Measurements from ENCODE around the gene TMCC2.

Gene TMCC2

DNA sequence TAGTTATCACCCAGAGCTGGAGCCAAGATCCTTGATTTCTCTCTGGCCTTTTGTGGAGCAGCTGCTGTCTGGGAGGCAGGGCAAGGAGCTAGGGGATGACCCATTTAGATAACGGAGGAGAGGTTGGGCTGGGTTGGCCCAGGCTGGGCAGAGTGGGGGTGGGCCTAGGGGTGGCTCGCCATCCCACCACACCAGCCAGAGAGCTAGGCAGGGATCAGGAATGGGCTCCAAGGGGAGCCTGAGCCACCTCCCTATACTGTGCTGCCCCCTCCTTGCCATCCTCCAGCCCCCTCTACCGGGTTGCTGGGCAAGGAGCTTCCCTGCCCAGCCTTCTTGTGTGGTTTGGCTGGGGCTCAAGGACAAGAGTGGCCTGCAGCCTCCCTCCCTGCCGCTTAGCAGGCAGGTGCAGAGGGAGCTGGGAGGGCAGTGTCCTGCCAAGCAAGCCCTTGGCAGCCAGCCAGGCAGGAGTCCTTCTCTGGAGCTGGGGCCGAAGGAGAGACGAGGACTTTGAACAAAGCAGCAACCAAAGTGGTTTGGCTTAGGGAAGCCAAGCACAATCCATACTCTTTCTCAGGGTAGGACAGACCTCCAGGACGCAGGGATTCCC lies 89.7 kb downstream of the TMCC2 start:
- H3K4me3 ChIP-seq (ENCODE audit: low read length) = peak overlapping the region; percentile 57
- DNase-seq (ENCODE audit: low read depth) = peak; percentile 50
- TF ChIP-seq CTCF (IDR thresholded peaks at IDR 0.05; ENCODE audit: insufficient read depth, low read depth, low read length, missing control alignments) = no peak

DNA sequence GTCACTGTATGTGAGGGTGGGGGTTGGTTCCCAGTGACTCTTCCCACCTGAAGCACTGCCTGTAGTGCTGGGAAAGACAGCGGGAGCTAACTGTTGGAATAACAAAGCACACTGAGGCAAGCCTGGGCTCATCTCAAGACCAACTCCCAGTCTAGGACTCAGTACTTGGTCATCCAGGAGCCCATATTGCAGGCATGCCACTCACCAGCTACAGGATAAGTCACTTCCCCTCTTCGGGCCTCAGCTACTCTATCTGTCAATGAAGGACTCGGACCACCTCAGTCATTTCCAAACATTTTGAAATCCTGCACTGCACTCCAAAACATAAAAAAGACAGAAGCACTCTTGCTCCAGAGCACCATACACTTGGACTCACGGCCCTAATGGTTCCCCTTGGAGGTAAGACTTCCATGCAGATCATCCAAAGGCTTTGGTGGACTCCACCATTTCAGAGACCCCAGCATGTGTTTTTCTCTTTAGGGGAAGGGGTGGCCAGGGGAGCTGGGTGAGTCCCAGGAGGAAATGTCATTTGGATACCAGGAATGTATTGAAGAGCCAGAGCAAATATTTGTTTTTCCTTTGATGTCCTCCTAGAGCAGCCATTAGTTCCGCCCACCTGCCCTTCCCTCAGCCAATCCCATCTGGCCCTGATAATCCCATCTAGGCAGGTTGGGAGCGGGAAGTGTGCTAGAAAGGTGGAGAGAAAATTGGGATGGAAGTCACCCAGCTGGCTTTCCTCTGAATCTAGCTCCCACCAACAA lies 90.7 kb downstream of the TMCC2 start:
- TF ChIP-seq CTCF (IDR thresholded peaks at IDR 0.05; ENCODE audit: insufficient read depth, low read depth, low read length, missing control alignments) = no peak
- peak overlapping the region; percentile 57 for H3K4me3 ChIP-seq (ENCODE audit: low read length)
- peak; percentile 98 for DNase-seq (ENCODE audit: low read depth)

DNA sequence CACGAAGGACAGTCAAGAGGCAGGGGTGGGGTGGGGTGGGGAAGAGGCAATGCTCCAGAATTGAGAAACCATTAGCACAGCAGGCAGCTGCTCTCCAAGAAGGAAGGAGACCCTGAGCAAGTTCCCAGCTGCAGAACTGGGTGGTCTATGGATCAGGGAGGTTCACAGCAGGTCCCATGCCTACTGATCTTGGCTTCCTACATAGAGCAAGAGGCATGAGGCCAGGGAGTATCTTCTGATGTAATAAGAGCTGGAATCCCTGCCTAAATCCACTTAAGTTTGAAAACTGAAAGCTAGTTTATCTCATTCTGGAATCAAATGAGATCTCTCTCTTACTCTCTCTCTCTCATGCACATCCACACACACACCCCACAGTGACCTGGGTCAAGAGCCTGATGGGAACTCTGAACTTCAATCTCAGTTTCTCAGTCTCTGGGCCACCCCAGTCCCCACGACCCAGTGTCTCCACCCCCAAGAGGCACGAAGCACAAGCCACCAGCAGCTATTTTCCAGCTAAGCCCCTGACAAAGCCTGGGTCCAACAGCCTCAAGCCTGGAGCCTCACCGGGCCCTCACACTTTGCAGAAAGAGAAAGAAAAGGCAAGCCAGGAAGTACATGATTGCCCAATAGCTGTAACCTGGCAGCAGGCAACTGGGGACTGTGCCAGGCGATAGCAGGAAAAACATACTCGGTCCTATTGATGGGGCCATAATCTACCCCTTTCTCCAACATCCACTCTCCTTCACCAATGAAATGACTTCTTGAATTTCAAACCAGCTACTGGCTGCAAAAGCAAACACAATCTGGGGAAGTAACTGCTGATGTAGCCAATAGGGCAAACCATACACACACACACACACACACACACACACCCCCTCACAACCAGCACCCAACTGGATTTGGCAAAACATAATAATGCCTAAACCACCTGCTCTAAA lies 91.6 kb downstream of the TMCC2 start:
- no peak for TF ChIP-seq CTCF (IDR thresholded peaks at IDR 0.05; ENCODE audit: insufficient read depth, low read depth, low read length, missing control alignments)
- DNase-seq (ENCODE audit: low read depth) = peak; percentile 86

DNA sequence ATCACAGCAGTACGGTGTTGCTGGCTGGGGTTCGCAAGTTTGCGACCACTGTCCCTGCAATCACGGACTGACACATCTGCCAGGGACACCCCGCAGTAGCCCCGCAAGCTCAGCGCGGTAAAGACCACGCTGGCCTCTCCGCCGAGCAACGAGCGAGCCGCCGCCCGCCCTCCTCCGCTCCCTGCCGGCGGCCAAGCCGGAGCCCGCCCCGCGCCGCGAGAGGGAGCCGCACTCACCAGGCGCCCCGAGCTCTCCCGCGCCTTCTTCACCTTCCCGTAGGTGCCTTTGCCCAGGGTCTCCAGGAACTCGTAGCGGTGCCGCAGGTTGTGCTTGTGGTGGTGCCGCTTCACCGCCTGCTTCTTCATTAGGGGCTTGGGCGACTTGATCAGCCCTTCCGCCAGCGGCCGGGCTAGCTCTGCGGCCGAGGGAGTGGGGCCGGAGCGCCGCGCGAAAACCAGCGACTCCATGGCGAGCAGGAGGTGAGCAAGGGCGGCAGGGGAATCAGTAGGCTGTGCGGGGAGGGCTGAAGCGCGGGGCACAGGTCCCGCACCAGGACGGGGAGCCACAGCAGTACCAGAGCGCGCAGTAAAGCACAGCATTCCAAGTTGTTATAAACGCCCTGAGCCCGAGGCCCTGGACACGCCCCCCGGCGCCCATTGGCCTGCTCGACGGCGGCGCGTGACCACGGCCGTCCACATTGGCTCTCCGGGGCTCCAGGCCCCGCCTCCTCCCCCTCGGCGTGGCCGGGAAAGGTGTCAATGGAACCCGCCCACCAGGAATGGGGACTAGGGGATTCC lies 93.6 kb downstream of the TMCC2 start, which contains the start of gene NUAK2:
TSS of gene NUAK2 (minus strand) at position 584 of the 797 bp plus-strand sequence. CDS start at position 467, 117 bp downstream.
- H3K4me3 ChIP-seq (ENCODE audit: low read length) = peak within 1 kb of the TSS; percentile 94
- peak; percentile 95 for DNase-seq (ENCODE audit: low read depth)
- peak; percentile 14 for TF ChIP-seq CTCF (IDR thresholded peaks at IDR 0.05; ENCODE audit: insufficient read depth, low read depth, low read length, missing control alignments)

More for the DNA sequence above, 91.6 kb downstream of the TMCC2 start:
- peak overlapping the region; percentile 57 for H3K4me3 ChIP-seq (ENCODE audit: low read length)

GRCh38 chr1:205321959-205322283 lies 94.2 kb downstream of the TMCC2 start:
- no peak for TF ChIP-seq CTCF (IDR thresholded peaks at IDR 0.05; ENCODE audit: insufficient read depth, low read depth, low read length, missing control alignments)
- H3K4me3 ChIP-seq (ENCODE audit: low read length) = peak overlapping the region; percentile 94
- no peak for DNase-seq (ENCODE audit: low read depth)

Data from epithelial cell of esophagus (primary cell).